ENCODE results near the gene CHST1. TPM values are rescaled to one million over a fixed set of nuclear protein-coding genes. Genes with fewer than 3 reads are reported as not detected.

Gene CHST1
- total RNA-seq, 1 donor from 2014 or later = 3.2 TPM

Small RNA genes within 50 kb of the gene (microRNA-seq; reads per million reads assigned to microRNA genes)
- gene MIR7154 = not detected

Other genes starting within 250 kb of the CHST1 start
- 6.0 TPM for gene SLC35C1, start 139.5 kb upstream of the CHST1 start, total RNA-seq
- gene CRY2, start 181.9 kb upstream of the CHST1 start, total RNA-seq = 69.8 TPM
- 5.9 TPM for gene MAPK8IP1, start 220.0 kb upstream of the CHST1 start, total RNA-seq
- not detected for gene FREY1, start 241.6 kb upstream of the CHST1 start, total RNA-seq